NCI-H460 (cell line): ENCODE data around the gene RPTN. TPM values are rescaled to one million over a fixed set of nuclear protein-coding genes. Genes with fewer than 3 reads are reported as not detected.

Experiments
- DNase-seq: peaks from one replicate; pipeline ENCODE4 v3.0.0-alpha.2; 2016; ENCODE audit warnings: low read depth; ENCODE audit errors: extremely low read depth
- polyA plus RNA-seq: library from polyadenylated mRNA; depleted of rRNA; stranded (reverse); fragments of >200 nt; gene quantifications from 2 replicates; pipeline ENCODE4 v1.2.3, GENCODE V29; 2014; cell fraction: nucleus; rRNA removed
- total RNA-seq: library from RNA; depleted of rRNA; stranded (reverse); fragments of >200 nt; shearing (Covaris generic); gene quantifications from 2 replicates; pipeline ENCODE4 v1.2.3, GENCODE V29; 2014; rRNA removed

RPTN gene
- total RNA-seq = not detected in 2 replicates
- polyA plus RNA-seq = not detected in 2 replicates

DNA sequence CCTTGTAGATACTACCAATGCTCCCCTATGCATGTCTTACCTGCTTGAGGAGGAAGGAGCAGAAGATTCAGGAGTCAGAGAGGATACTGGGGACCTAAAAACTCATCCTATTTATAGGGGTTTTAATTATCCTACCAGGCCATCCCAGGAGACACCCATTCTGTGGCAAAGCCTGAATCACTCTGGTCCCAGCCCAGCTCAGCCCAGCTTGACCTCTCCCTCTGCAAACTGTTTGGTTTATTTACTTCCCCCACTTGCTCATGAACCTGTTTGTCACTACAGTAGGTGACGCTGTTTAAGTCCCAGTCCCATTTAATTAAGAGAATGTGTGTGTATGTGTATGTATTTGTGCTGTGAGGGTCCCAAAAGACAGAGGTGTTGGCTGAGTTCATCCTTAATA lies at the start of gene RPTN:
RPTN (minus strand) TSS at position 85 of the 400 bp plus-strand sequence. CDS start 1,339 bp downstream, outside the sequence.
- DNase-seq = no peak

GRCh38 chr1:152198982-152199381 lies 40.0 kb upstream of the RPTN start:
- no peak for DNase-seq

DNA sequence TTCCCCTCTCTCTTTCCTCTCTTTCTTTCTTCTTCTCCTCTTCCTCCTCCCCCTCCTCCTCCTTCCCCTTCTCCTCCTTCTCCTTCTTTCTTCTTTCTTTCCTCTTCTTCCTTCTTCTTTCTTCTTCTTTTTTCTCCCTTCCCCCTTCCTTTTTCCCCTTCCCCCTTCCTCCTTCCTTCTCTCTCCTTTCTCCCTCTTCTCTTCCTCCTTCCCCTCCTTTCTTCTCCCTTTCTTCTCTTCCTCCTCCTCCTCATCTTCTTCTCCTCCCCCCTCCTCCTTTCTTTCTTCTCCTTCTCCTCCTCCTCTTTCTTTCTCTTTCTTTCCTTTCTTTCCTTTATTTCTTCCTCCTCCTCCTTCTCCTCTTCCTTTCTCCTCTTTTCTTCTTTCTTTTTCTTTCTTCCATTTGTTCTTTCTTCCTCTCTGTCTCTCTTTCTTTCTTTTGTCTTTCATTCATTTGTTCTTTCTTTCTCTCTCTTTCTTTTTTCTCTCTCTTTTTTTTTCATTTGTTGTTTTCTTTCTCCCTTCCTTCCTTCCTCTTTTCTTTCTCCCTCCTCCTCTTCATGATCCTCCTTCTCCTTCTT lies 38.4 kb upstream of the RPTN start:
- DNase-seq = no peak

DNA sequence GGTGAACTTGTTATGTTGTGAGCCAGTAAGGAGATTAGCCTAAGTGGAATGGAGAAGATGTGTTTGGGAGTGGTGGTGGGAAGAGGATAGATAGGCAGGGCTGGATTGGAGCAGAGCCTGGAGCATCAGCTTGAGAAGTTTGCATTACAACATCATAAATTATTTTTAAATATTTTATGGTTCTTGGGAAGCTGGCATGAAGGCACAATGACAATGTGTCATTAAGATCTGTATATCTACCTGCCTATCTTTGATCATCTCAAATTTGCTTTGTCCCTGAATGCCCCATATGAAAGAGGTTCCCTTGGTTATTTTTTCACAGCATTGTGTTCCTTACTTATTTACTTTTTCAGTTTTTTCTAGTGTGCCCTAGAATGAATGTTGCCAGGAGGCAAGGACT lies 32.7 kb upstream of the RPTN start:
- no peak for DNase-seq

DNA sequence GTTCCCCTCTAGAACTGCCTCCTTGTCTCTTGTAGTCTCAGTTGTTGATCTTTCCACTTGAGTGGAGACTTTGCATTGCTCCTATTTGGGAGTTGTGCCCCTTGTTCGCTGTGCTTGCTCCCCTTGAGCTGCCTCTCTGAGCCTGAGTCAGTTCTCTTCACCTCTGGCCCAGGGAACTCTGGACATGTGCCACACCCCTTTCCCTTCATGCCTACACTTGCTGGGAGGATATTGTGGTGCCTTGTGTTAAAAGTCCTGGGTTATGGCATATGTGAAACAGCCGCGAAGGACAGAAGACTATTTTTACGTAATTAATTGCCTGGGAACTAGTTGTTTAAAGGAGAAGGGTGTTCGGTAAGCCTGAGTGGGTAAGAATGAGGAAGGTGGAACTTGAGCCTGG lies 32.2 kb upstream of the RPTN start:
- no peak for DNase-seq

DNA sequence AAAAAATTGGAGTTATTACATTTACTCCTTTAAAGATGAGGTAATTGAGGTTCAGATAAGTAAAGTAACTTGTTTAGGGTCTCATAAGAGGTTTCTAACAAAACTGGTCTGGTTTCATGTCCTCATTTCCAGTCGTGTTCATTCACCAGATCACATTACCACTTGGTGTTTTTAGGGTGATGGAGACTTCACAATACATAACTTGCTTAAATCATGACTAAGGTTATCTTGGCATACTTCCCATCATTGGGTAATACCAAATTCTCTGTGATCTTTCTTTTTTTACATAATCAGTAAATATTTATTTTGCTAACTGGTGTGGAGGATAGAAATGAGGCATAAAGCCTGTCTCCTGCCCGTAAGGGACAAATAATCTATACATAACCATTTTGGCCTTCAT lies 31.6 kb upstream of the RPTN start:
- DNase-seq = no peak

- peak; percentile 79 for DNase-seq
These were observed 30.8 kb upstream of the RPTN start for GRCh38 chr1:152189657-152190442.

GRCh38 chr1:152188673-152189591 lies 29.9 kb upstream of the RPTN start:
- peak; percentile 65 for DNase-seq

DNA sequence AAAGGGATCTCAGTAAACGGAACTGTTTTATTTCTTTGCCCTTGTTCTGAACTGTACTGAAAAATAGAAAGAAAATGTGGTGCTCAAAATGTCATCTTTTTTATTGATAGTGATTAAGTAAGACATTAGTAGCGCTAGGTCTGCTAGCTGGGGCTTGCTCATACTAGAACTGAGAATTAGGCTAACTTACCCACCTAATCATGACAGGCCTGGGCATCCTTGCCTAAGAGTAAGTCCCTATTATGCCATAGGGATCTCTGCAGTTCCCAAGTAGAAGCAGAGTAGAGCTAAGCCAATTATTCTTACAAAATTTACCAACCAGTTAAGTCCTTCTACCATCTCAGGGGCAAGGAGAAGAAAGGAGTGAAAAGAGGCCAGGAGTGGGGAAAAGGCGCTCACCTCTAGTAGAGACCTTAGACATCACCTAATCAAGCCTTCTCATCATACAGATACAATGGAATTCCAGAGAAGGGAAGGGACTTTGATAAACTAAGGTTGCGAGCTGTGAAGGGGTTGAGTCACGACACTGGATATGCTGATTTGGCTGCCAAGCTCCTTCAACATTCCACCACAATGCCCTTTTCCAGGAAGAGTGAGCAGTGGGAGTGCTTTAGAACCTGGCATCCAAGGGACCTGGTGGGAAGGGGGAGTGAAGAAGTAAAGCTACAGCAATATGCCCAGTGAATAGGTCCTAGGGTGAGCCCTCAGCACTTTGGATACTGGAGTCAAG lies 27.7 kb upstream of the RPTN start:
- DNase-seq = no peak

- DNase-seq = peak; percentile 83
These were observed 26.7 kb upstream of the RPTN start for GRCh38 chr1:152185544-152186391.

DNA sequence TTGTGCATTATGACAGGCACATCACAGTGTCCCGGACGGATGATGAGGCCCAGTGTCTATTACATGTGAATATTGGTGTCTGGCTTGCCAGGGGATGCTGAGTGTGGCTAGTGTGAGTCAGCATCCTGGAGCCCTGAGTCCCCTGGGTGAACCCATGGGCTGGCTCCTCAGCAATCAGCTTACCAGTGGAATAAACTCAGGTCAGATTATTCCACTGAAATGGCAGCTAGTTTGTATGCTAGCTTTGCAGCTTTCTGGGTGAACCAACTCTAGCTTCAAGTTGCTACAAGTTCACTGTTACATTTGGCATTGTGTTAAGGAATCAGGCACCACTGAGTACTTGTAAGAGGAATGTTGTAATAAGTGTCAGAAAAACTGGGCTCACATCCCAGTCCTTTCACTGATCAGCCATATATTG lies 23.9 kb upstream of the RPTN start:
- peak; percentile 83 for DNase-seq

- DNase-seq = peak; percentile 58
These were observed 23.4 kb upstream of the RPTN start for GRCh38 chr1:152182431-152182830.

DNA sequence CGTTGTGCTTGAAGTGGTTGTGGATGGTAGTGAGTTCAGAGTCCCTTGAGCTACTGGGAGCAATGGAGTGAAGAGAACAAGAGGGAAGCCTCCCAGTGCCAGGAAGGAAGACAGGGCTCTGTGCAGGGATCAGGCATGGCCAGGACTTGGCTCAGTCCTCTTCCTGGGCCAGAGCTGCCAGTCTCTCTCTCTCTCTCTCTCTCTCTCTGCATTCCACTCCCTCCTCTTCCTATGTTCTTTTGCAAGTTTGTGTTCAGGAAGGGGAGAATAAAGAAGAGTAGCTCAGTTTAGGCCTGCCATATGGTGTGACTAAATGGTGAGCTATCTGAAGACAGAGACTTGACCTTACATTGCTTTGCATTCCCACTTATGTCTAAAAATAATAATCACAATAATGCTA lies 20.5 kb upstream of the RPTN start:
- no peak for DNase-seq

- no peak for DNase-seq
These were observed 11.4 kb upstream of the RPTN start for GRCh38 chr1:152170287-152170905.

DNA sequence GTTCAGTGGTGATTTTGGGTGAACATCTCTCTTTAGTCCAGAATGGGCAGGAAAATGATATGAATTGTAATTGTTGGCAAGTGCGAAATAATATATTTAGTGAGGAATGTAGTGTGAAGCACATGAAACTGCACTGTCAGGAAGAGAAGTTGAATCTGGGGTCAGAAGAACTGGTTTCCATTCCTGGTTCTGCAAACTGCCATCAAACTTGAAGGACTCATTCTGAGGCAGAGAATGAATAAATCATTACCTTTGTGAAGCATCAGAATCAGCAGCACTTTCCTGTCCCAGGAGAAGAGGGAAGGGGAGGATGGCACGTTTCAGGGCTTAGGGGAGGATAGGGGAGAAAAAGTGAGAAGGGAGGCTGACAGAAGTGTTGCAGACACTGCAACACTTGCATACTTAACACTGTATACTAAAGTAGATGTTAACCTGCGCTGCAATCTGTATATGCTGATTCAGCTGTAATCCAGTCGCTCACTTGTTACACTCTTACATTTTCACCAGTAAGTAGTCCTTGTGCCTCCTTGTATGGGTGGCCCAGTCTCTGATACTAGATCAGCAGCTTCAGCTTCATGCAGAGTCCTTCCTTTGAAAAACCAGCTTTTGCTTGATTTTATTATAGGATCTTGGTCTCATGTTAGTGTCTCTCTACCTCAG lies 10.5 kb upstream of the RPTN start:
- DNase-seq = no peak

DNA sequence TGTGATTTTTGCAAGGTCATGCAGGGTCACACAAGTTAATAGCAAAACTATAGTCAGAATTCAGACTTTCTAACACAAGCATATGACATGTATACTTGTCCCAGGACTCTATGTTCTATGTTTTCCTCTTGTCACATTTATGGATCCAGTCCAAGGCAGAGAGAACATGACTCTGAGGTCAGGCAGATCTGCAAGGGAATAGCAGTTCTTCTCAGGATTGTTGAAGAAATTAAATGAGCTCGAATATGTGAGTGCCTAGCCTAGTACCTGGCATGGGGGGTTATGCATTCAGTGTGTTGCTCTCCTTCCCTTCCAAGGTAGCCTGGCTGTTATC lies 9.5 kb upstream of the RPTN start:
- DNase-seq = no peak

- DNase-seq = peak; percentile 94
These were observed 9.0 kb upstream of the RPTN start for GRCh38 chr1:152167835-152168534.

GRCh38 chr1:152166966-152167365 lies 7.9 kb upstream of the RPTN start:
- DNase-seq = no peak
